ENCODE results near the gene NPLOC4.

Gene NPLOC4

GRCh38 chr17:81582341-81582740 is 54.6 kb downstream of the NPLOC4 start:
- no peak for DNase-seq

GRCh38 chr17:81581758-81582157 is 55.2 kb downstream of the NPLOC4 start:
- DNase-seq: no peak

- DNase-seq: no peak
Measured at GRCh38 chr17:81580481-81580880, 56.4 kb downstream of the NPLOC4 start.

- no peak for DNase-seq
Measured at GRCh38 chr17:81579821-81580321, 57.0 kb downstream of the NPLOC4 start.

- DNase-seq: no peak
Measured at GRCh38 chr17:81579298-81579697, 57.6 kb downstream of the NPLOC4 start.

GRCh38 chr17:81578561-81579225 is 58.2 kb downstream of the NPLOC4 start:
- DNase-seq: no peak

- no peak for DNase-seq
Measured at GRCh38 chr17:81578038-81578441, 58.9 kb downstream of the NPLOC4 start.

GRCh38 chr17:81577278-81578000 is 59.5 kb downstream of the NPLOC4 start:
- no peak for DNase-seq

GRCh38 chr17:81576621-81577277 is 60.2 kb downstream of the NPLOC4 start:
- DNase-seq: no peak

GRCh38 chr17:81575836-81576235 is 61.1 kb downstream of the NPLOC4 start:
- DNase-seq: no peak

- no peak for DNase-seq
Measured at GRCh38 chr17:81574643-81574956, 62.3 kb downstream of the NPLOC4 start.

- DNase-seq: no peak
Measured at GRCh38 chr17:81573794-81574642, 62.9 kb downstream of the NPLOC4 start.

- DNase-seq: no peak
Measured at GRCh38 chr17:81572563-81573168, 64.2 kb downstream of the NPLOC4 start.

- no peak for DNase-seq
Measured at GRCh38 chr17:81570964-81571363, 65.9 kb downstream of the NPLOC4 start.

GRCh38 chr17:81569986-81570514 is 66.9 kb downstream of the NPLOC4 start:
- DNase-seq: no peak

- DNase-seq: no peak
Measured at GRCh38 chr17:81568416-81568815, 68.5 kb downstream of the NPLOC4 start.

GRCh38 chr17:81567191-81567590 is 69.7 kb downstream of the NPLOC4 start:
- no peak for DNase-seq

- no peak for DNase-seq
Measured at GRCh38 chr17:81566461-81567126, 70.3 kb downstream of the NPLOC4 start.

- no peak for DNase-seq
Measured at GRCh38 chr17:81565231-81565630, 71.7 kb downstream of the NPLOC4 start.

- DNase-seq: no peak
Measured at GRCh38 chr17:81564778-81565177, 72.1 kb downstream of the NPLOC4 start.

- no peak for DNase-seq
Measured at GRCh38 chr17:81563861-81564586, 72.9 kb downstream of the NPLOC4 start.
